ENCODE measurements around the gene EFNA3. TPM values are rescaled to one million over a fixed set of nuclear protein-coding genes. Genes with fewer than 3 reads are reported as not detected.

The EFNA3 gene
- polyA plus RNA-seq, 3 donors: 0.45 to 1.7 (median 0.92) TPM

GRCh38 chr1:155062702-155063411 lies 15.8 kb upstream of the EFNA3 start:
- H3K4me3 ChIP-seq (replicated peaks in 1 of 3; ENCODE audit: low read depth in 2 of 3, low read length in 3 of 3): peak overlapping the region; percentile 62 to 89 (median 77)
- peaks cover 7% of the 10 kb centered on the region for H3K79me2 ChIP-seq (ENCODE audit: insufficient read depth, low read length)
- peak overlapping the region; percentile 81 to 94 for H3K4me3 Mint-ChIP-seq
- H3K9ac ChIP-seq (ENCODE audit: insufficient read depth, low read length, poor library complexity, severe bottlenecking): no peak overlapping the region
- peak overlapping the region; percentile 90 for H2AFZ ChIP-seq (ENCODE audit: insufficient read depth, low read depth, low read length, poor library complexity, severe bottlenecking)
- DNase-seq: peak in 2 of 3 donors; percentile 35 to 47
- TF ChIP-seq, protein P1, sequence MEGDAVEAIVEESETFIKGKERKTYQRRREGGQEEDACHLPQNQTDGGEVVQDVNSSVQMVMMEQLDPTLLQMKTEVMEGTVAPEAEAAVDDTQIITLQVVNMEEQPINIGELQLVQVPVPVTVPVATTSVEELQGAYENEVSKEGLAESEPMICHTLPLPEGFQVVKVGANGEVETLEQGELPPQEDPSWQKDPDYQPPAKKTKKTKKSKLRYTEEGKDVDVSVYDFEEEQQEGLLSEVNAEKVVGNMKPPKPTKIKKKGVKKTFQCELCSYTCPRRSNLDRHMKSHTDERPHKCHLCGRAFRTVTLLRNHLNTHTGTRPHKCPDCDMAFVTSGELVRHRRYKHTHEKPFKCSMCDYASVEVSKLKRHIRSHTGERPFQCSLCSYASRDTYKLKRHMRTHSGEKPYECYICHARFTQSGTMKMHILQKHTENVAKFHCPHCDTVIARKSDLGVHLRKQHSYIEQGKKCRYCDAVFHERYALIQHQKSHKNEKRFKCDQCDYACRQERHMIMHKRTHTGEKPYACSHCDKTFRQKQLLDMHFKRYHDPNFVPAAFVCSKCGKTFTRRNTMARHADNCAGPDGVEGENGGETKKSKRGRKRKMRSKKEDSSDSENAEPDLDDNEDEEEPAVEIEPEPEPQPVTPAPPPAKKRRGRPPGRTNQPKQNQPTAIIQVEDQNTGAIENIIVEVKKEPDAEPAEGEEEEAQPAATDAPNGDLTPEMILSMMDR (IDR thresholded peaks at IDR 0.05): peak; percentile 89
- H4K20me1 ChIP-seq (ENCODE audit: insufficient read depth, low read length): peaks cover 71% of the 10 kb centered on the region
- H3K27me3 ChIP-seq (ENCODE audit: control insufficient read depth in 2 of 2, insufficient read depth in 2 of 2, low read length in 2 of 2): peaks cover 0 to 5% of the 10 kb centered on the region in 2 donors
- H3K4me1 Mint-ChIP-seq: peaks cover 33% of the 10 kb centered on the region
- 5% methylated on average over 44 of the region's 46 CpGs for WGBS (ENCODE audit: insufficient coverage)
- intact Hi-C loops (cut with micrococcal nuclease): loop anchor here (1.0 to 5.0 kb wide), 3 partner anchors 21 to 91 kb away; partner anchors contain the start of genes CKS1B (in 1 of the 2), SHC1 (in 1 of the 2) and ZBTB7B (in 1 of the 2)
- peaks cover 35 to 50% of the 10 kb centered on the region in 2 donors for H3K36me3 ChIP-seq (replicated peaks in 1 of 2; ENCODE audit: control insufficient read depth in 1 of 2, insufficient read depth in 2 of 2, low read length in 2 of 2)
- H3K27me3 Mint-ChIP-seq (ENCODE audit: low read depth in 3 of 3): peaks cover 6 to 9% (median 7%) of the 10 kb centered on the region in 3 donors
- H3K9me3 Mint-ChIP-seq: peaks cover 0 to under 1% (median 0%) of the 10 kb centered on the region in 7 donors
- peak overlapping the region; percentile 97 for H3K4me2 ChIP-seq (replicated peaks; ENCODE audit: extremely low read depth, low read length, poor library complexity, severe bottlenecking)
- peaks cover 43 to 57% of the 10 kb centered on the region in 2 donors for H3K36me3 Mint-ChIP-seq
- no peaks in the 10 kb centered on the region for H3K9me3 ChIP-seq (replicated peaks in 1 of 2; ENCODE audit: control insufficient read depth in 1 of 2, insufficient read depth in 1 of 2, low read length in 2 of 2)
- peaks cover 26 to 41% of the 10 kb centered on the region in 2 donors for H3K4me1 ChIP-seq (ENCODE audit: control insufficient read depth in 1 of 2, insufficient read depth in 2 of 2, low read length in 2 of 2)
- no peak overlapping the region for H3K27ac ChIP-seq (ENCODE audit: low read depth in 1 of 2, low read length in 2 of 2)
- H3K27ac Mint-ChIP-seq: peak overlapping the region in 2 of 7 donors; percentile 42 to 89

GRCh38 chr1:155063550-155064110 lies 15.0 kb upstream of the EFNA3 start, which contains the start of gene EFNA4:
Gene EFNA4, plus strand, starts transcription at chr1:155063740. Its CDS starts 84 bp downstream, at chr1:155063824.
- TF ChIP-seq, protein P1 (IDR thresholded peaks at IDR 0.05): no peak
- peak within 1 kb of the TSS; percentile 97 for H3K4me2 ChIP-seq (replicated peaks; ENCODE audit: extremely low read depth, low read length, poor library complexity, severe bottlenecking)
- intact Hi-C loops (cut with micrococcal nuclease): loop anchor here (1.0 to 5.0 kb wide), 3 partner anchors 21 to 91 kb away; partner anchors contain the start of genes CKS1B (in 1 of the 2), SHC1 (in 1 of the 2) and ZBTB7B (in 1 of the 2)
- peaks cover 6 to 10% (median 9%) of the 10 kb centered on the region in 3 donors for H3K27me3 Mint-ChIP-seq (ENCODE audit: low read depth in 3 of 3)
- peaks cover 0 to 2% (median 0%) of the 10 kb centered on the region in 7 donors for H3K9me3 Mint-ChIP-seq
- peaks cover 0 to 5% of the 10 kb centered on the region in 2 donors for H3K27me3 ChIP-seq (ENCODE audit: control insufficient read depth in 2 of 2, insufficient read depth in 2 of 2, low read length in 2 of 2)
- H3K4me3 ChIP-seq (replicated peaks in 1 of 3; ENCODE audit: low read depth in 2 of 3, low read length in 3 of 3): peak within 1 kb of the TSS; percentile 62 to 89 (median 77)
- peak within 1 kb of the TSS; percentile 90 for H2AFZ ChIP-seq (ENCODE audit: insufficient read depth, low read depth, low read length, poor library complexity, severe bottlenecking)
- H3K4me1 ChIP-seq (ENCODE audit: control insufficient read depth in 1 of 2, insufficient read depth in 2 of 2, low read length in 2 of 2): peaks cover 26 to 41% of the 10 kb centered on the region in 2 donors
- peaks cover 33% of the 10 kb centered on the region for H3K4me1 Mint-ChIP-seq
- H3K9me3 ChIP-seq (replicated peaks in 1 of 2; ENCODE audit: control insufficient read depth in 1 of 2, insufficient read depth in 1 of 2, low read length in 2 of 2): no peaks in the 10 kb centered on the region
- H3K79me2 ChIP-seq (ENCODE audit: insufficient read depth, low read length): peaks cover 7% of the 10 kb centered on the region
- 0% methylated on average over 34 of the region's 57 CpGs for WGBS (ENCODE audit: insufficient coverage)
- H3K27ac ChIP-seq (ENCODE audit: low read depth in 1 of 2, low read length in 2 of 2): peak within 1 kb of the TSS; percentile 36 to 72
- H3K4me3 Mint-ChIP-seq: peak within 1 kb of the TSS; percentile 81 to 94
- peaks cover 27 to 49% of the 10 kb centered on the region in 2 donors for H3K36me3 ChIP-seq (replicated peaks in 1 of 2; ENCODE audit: control insufficient read depth in 1 of 2, insufficient read depth in 2 of 2, low read length in 2 of 2)
- DNase-seq: peak; percentile 85 to 90 (median 87)
- H3K27ac Mint-ChIP-seq: peak within 1 kb of the TSS; percentile 15 to 90 (median 82)
- H4K20me1 ChIP-seq (ENCODE audit: insufficient read depth, low read length): peaks cover 69% of the 10 kb centered on the region
- H3K9ac ChIP-seq (ENCODE audit: insufficient read depth, low read length, poor library complexity, severe bottlenecking): peak within 1 kb of the TSS; percentile 77
- H3K36me3 Mint-ChIP-seq: peaks cover 43 to 57% of the 10 kb centered on the region in 2 donors

All from CD14-positive monocyte (primary cell).